CD4-positive, alpha-beta T cell treated with Interferon gamma for 1 hour (primary cell): Measurements from ENCODE around the gene CRACR2B.

ENCODE experiments used
- DNase-seq: peaks from one replicate; pipeline ENCODE4 v3.0.0-alpha.2; 2020

CRACR2B gene

DNA sequence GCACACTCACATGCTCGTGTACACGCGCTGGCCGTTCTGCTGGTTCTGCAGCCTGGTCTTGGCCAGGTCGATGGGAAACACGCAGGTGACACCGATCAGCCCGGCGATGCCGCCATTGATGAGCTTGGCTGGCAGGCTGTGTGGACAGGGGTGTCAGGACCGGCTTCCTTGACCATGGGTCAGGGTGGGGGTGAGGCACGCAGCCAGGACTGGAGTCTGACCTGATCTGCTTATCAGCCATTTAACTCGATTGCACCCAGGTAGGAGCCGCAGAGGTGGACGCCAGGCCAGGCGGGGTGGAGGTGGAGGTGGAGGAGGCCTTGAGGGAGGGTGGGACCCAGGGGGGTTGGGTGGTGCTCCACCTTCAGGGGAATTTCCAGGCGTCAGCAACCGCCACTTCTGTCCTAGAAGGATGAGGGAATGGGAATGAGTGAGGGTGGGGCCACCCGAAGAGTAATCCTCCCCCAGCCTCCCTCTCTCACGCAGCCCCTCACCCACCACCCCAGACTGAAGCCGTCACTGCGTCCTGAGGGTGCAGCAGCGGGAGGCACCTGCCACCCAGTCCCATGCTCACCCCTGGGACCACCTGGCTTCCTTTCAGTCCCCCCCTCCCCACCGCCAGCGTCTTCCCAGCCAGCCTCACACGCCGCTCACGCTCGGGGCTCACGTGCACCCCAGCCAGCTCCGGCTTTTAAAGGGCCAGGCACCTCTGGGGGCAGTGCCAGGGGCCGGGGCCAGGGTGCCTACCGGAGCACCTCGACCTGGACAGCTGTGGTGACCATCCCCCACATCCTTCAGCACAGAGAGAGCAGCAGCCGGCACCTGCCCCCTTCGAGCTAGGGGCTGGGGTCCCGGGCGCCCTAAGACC, 32.7 kb upstream of the CRACR2B start:
- DNase-seq: no peak

DNA sequence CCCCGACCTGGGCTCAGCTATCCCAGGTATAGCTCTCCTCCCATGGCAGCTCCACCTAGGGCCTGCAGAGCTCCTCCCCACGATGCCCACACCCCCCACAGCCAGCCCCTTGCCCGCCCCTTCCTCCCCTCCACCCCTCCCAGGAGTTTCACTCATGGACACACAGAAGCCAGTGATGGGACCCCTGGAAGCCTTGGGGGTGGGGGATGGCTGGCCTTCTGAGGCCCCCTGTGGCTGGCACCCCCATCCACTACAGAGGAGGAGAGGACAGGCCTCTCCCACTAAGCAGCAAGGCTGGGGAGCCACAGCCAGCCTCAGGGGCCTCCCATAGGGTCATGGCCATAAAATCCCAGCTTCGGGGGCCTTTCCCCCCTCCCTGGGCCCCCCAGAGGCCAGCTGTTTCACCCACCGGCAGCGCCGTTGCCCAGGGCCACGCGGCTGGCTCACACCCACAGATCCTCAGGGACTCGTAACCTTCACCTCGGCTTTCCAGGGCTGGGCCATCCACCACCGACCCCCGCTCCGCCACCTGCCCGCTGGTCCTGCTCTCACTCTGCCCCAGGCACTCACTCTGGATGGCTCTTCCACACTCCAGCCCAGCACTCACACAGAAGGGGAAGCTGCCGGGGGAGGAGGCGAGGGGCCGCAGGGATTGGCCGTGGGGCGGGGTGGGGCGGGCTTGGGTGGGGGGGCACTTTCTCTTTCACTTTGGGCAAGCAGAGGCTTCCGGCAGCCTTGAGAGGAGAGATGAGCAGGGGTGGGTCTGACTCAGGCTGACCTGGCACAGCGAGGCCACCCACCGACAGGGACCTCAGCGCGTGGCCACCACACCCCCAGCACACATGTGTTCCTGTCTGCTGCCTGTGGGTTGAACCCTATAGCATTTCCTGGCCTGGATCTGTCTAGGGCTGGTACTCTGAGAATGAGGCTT, 31.8 kb upstream of the CRACR2B start:
- DNase-seq: peak; percentile 77

DNA sequence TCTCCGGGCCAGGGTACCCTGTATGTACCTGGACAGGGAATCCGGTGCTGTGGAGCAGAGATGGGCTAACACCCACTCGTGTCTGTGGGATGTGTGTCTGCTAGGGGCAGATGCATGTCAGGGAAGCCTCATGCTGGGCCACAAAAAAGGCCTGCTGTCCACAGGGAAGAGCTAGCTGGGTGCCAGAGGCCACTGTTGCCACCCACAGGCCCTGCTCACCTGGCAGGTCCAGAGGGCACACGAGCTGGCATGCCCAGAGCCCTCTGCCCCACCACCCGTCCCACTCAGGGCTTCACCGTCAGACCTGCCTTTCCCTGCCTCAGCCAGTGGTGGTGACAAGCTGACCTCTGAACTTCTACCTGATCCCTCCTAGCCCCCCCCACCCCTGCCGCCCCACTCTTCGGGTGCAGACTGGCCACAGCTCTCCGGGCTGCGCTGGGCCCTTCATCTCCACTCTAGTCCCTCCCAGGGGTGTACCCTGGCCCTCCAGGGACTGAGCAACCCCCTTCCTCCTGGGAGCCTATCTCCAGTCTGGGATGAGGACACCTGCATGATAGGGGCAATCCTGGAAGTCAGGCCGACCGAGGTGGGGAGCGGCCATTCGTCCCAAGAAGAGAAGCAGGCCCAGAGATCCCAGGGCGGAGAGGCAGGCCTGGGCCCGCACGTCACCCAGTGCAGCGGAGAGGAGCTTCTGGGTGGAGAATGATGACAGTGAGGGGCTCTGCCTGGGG, 31.0 kb upstream of the CRACR2B start:
- no peak for DNase-seq

DNA sequence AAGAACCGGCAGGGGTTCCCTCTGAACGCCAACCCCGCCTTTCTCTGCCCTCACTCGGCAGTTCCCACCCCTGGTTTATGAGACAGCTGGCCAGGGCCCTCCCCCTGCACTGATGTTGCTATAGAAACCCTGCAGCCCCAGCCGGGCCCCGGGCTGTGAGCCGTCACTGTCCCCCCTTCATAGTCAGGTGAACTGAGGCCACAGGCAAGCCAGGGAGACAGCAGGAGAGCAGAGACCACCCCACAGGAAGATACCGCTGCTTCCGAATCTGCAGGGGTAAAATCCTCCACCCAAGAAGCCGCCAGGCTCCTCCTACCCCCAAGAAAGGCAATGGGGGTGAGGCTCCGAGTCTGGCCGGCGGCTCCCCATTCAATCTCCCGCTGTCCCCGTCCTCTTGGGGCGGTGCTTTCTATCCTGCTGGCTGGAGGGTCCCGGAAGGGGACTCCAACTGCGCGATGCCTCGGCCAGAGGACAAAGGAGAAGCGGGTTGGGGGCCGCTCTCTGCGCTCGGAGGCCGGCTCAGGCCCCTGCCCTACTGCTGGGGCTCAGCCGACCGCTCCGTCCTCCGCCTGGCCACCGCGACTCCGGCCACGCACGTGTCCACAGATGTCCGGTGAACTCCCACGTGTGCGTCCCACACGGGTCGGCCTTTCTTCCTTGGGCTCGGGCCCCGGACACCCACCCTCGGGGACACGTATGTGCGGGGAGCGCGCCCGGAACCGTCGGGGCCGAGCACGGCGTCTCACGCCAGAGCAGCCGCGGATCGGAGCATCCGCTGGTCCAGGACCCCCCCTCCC, 30.2 kb upstream of the CRACR2B start:
- peak; percentile 87 for DNase-seq

DNA sequence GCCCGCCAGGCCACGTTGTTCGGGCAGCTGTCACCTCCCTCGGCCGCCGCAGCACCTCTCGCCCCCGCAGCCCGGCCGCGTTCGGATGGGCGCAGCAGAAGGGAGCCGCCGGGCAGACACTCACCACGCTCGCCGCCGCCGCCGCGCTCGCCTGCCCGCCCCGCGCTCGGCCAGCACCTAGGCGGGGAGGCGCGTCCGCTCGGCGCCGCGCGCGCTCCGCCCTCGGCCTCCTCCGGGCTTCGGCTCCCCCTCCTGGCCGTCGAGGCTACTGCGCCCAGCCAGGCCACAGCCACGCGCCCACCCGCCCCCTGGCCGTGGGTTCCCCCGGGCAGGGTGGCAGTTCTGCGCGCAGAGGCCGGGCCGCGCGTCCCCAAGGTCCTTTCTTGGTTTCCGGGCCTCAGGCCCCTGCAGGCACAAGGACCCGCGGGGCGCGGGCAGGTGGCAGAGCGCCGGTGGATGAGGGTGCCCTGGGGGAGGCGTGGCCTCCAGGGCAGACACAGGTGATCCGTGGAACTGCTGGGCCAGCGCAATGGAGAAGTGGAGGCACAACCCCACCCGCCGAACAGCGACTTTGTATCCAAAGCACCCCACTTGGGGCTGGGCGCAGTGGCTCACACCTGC, 29.5 kb upstream of the CRACR2B start, which contains the start of gene SLC25A22:
Gene SLC25A22 (minus strand): TSS at position 189 of the 621 bp plus-strand sequence. CDS start 3,275 bp downstream, outside the sequence.
- DNase-seq: peak; percentile 77

DNA sequence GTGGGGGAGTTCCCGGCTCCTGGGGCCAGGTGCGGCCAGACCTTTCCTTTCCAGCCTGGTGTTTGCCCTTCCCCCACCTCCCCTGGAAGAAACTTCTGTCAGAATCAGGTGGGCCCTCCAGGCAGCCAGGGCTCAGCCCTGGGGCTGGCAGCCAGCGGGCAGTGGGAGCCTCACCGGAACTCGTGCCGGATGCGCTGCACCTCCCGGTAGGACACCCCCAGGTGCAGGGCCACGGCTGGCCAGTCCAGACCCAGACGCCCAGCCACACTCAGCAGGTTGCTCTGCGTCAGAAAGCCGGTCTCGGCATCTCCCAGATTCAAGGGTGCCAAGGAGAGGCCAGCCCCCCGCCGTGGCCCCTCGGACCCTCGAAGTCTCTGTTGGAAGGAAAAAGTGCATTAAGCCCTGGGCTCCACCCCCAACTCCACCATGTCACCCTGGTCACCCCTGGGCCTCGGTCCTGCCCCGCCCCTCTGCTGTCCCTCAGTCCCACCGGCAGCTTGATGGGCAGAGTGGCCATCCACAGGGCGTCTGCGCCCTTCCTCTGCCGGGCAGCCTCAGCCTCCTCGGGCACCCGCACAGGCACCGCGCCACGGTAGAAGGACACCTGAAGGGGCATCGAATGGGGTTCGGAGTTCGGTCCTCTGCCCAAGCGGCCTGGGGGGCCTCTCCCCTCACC, 27.9 kb upstream of the CRACR2B start:
- DNase-seq: no peak

DNA sequence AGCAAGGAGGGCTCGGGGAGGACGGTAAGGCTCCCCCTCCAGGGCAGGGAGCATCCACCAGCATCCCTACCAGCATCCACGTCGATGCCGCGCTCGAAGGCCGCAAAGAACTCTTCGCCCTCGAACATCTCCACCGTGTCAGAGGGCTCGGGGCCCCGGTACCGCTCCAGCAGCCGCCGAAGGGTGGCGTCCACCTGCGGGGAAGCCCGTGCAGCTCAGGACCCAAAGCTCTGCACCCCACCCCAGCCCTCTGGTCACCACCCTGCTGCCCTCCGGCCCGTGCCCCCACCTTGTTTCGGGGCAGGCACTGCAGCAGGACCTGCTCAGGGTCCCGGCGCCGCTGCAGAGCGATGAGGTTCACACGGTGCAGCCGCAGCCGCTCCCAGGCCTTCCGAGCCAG, 27.2 kb upstream of the CRACR2B start:
- DNase-seq: no peak

DNA sequence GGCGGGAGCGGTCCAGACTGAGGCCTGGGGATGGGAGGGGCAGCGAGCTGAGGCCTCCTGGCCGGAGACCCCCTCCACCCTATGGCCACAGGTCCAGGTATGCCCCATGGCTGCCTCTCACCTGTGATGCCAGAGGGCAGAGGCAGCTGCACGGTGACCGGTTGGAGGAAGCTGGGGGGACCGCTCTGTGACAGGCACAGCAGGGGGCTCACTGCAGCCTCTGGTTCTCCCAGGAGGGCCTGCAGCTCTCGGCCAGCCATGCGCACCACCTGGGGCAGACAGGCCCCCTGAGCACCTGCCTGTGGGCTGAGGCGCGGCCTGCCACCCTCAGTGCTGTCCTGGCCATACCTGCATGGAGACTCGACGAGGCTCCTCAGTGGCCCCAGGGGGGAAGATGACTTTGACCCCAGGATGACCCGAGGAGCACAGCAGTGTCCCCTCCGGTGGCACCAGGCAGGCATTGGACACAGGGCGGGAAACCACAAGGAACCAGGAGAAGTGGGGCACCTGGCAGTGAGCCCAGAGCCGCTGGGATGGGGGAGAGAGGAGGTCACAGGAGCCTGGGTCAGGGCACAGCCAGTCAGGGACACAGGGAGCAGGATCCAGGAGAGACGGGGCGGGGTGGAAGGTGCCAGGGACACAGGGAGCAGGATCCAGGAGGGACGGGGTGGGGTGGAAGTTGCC, 26.5 kb upstream of the CRACR2B start:
- no peak for DNase-seq

DNA sequence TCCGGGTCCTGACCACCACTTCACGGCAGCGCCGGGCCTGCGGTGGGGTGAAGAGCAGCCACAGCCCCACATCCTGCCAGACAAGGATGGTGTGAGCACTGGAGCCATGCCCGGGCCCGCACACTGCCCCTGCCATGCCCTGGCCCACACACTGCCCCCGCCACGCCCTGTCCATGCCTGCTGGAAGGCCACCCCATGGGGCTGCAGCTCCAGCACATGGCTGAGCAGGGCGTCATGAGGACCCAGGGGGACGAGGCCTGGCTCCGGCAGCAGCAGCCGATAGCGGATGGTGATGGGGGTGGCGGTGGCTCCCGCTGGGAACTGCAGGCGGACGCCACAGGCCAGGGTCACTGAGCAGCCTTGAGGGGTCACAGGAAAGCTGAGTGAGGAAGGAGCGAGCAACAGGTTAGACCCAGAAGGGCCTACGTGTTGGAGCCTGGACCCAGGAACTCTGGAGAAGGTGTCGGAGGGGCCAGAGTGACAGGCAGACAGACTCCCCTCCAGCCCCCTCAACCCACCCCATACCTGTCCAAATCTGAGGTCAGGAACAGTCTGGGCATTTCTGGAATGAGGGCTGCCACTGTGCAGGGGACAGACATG, 25.6 kb upstream of the CRACR2B start:
- no peak for DNase-seq

DNA sequence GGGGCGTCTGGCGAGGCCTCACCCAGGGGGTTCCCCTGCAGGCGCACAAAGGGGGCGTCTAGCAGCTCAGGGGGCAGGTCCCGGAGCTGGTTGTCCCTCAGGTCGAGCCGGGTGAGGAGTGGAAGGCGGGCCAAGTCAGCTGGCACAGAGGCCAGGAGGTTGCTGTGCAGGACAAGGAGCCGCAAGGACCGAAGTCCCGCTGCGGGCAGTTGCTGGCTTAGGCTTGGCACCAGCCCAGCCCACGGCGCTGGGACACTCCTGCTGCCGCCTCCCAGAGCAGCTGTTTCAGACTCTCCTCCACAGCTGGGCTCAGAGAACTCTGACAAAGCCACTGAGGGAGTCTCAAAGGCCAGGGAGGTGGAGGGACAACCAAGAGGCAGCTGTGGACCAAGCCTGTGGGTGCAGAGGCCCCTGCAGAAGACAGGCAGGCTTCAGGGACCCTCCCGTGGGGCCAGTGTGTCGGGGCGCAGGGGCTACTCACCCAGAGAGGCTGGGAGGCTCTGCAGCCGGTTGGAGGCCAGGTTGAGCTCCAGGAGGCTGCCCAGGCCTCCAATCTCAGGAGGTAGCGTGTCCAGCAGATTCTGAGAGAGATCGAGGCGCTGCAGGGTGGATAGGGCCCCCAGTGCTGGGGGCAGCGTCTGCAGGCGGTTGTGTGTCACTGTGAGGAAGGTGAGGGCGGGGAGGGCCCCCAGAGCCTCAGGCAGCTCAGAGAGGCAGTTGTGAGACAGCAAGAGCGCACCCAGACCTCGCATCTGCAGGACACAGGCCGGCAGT, 24.8 kb upstream of the CRACR2B start:
- DNase-seq: no peak

DNA sequence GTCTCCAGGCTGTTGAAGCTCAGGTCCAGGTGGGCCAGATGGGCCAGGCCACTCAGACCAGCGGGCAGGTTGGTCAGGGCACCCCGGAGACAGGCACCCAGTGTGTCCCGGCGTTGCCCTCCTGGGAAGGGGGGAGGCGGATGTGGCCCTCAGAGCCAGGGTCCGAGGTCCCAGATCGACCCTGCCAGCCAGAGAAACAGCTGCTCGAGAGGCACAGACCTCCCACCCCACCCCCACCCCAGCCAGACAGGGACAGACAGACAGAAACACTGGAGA, 24.3 kb upstream of the CRACR2B start:
- DNase-seq: no peak

DNA sequence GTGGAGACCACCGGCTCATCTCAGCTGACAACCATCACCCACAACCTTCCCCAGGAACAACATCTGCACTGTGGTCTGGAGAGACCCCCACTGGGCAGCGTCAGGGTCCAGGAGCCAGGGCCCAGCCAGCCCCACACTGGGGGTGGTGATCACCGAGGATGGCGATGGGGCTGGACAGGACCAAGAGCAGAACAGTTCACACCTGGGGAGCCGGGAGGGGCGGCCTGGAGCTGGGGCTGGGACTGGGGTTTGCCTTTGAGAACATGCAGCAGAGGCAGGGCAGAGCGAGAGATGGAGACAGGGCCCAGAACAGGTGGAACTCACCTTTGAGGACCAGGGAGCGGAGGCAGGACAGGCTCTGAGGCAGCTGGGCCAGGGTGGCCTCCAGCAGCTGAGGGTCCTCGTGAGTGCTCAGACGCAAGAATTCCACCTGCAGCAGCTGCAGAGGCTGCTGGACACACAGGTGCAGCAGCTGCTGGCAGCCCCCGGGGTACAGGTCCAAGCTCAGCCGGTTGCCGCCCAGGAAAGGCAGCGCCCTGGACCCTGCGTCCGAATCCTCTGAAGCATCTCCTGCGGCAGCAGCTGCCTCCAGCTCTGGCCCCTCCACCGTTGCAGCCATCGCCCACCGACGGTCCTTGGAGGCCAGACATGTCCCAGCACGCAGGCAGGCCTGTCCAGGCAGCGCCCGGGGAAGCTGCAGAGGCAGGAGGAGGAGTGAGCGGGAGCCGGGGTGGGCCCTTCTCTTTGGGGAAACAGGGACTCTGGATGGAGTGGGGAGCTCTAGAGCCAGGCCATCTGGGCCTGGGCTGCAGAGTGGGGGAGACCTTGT, 23.7 kb upstream of the CRACR2B start:
- DNase-seq: no peak

DNA sequence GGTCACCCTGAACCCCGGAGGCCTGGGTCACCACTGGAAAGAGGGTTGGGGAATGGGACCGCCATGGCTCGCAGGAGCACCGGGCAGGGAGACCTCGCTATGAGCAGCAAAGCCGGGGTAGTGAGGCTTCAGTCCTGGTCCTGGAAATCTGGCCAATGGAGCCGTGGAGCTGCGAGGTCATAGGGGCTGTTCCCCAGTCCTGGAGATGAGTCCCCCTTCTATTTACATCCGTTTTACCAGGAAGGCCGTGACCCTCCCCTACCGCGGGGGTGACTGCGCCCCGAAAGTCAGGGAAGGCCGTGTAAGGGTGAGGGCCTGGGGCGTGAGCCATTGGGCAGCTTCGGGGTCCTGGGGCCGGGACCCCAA, 23.1 kb upstream of the CRACR2B start:
- DNase-seq: no peak

DNA sequence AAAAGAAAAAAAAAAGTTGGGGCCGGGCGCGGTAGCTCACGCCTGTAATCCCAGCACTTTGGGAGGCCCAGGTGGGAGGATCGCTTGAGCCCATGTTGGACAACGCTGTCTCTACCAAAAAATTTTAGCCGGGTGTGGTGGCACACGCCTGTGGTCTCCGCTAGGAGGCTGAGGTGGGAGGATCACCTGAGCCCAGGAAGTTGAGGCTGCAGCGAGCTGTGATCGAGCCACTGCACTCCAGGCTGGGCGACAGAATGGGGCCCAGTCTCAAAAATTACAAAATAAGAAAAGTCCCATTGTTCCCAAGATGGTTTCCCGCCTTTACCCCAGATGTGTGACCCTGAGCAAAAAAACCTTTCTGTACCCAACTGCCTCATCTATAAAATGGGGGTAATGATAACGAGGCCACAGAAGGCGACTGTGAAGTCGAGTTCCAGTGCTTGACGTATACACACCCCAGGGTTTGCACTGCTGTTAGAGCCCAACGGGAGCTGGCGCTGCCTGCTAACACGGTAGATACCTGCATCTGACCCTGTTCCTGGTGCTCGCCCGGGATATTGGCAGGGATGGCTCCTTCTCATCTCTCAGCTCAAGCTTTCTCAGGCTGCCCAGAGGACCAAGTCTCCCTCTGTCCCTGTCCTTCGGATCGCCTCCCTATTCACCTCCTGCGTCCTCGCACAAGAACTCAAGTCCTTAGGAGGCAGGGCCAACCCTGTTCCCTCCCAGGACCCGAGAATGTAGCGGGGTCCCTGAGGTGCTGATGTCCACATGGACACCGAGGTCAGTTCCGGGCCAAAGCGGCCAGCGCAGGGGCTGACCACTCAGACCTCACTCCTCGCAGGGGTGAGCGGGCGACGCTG, 19.1 kb upstream of the CRACR2B start:
- DNase-seq: no peak

DNA sequence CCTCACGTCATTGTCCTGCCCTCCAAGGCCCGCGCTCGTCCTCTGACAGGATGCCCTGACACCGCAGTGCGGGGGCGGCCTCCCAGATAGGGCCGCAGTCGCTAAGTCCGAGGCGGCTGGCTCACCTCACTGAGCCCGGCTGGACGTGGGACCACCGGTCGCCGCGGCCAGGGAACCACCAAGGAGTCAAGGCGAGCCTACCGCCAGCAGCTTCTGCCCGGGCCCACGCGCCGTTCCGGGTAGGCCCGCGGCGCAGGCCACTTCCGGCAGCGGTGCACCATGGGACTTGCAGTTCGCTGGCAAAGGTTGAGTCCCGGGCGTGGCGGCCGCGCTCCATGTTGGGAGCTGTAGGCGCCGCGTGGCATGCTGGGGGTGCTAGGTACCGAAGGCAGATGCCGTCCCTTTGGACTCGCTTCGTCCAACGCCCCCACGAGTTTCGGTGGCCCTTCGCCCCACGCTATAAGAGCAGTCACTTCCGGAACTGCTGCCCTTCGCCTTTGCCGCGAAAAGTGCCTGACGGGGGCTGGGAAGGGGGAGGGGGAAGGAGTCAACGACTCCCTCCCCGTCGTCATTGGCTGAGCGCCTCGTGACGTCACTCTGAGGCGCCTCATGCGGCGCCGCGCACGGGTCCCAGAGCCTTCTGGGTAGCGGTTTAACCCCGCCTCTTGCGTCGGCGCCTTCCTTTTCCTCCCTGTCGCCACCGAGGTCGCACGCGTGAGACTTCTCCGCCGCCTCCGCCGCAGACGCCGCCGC, 18.3 kb upstream of the CRACR2B start, which contains the start of gene RPLP2:
Gene RPLP2 (plus strand): TSS at position 681 of the 753 bp plus-strand sequence. CDS start 268 bp downstream, outside the sequence.
- peak; percentile 96 for DNase-seq

DNA sequence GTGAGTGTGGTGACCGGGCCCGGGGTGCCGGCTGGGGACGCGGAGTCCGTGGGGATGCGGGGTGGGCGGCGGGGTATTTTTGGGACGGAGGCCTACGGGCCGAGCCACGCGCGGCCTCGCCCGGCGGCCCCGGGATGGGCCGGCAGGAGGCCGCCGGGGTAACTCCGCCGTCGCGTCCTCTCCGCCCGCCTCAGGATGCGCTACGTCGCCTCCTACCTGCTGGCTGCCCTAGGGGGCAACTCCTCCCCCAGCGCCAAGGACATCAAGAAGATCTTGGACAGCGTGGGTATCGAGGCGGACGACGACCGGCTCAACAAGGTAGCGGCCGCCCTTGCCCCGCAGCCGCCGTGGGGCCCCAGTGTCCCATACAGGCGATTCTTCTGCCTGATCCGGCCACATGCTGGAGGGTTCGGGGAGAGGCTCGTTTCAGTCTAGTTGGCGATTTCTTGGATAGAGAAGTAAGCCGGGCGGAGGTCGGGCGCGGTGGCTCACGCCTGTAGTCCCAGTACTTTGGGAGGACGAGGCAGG, 17.6 kb upstream of the CRACR2B start:
- no peak for DNase-seq
